A172 (cell line): ENCODE results near the gene MDM2. TPM values are rescaled to one million over a fixed set of nuclear protein-coding genes. Genes with fewer than 3 reads are reported as not detected.
"Not testable (repeated sequence)": the region's sequence is repeated elsewhere in the genome, so short reads cannot be mapped to it uniquely, and the experiment has no call there.

Experiments
- DNase-seq: peaks from one replicate; pipeline ENCODE4 v3.0.0-alpha.2; 2015; ENCODE audit warnings: low spot score
- total RNA-seq: library from RNA; depleted of rRNA; stranded (reverse); fragments of >200 nt; shearing (Covaris generic); gene quantifications from 2 replicates; pipeline ENCODE4 v1.2.3, GENCODE V29; 2014

Gene MDM2
- total RNA-seq, 1 experiment from 2014 or later = 97.5 TPM

- no peak for DNase-seq
Observed at GRCh38 chr12:68825569-68826217, 17.7 kb downstream of the MDM2 start.

DNA sequence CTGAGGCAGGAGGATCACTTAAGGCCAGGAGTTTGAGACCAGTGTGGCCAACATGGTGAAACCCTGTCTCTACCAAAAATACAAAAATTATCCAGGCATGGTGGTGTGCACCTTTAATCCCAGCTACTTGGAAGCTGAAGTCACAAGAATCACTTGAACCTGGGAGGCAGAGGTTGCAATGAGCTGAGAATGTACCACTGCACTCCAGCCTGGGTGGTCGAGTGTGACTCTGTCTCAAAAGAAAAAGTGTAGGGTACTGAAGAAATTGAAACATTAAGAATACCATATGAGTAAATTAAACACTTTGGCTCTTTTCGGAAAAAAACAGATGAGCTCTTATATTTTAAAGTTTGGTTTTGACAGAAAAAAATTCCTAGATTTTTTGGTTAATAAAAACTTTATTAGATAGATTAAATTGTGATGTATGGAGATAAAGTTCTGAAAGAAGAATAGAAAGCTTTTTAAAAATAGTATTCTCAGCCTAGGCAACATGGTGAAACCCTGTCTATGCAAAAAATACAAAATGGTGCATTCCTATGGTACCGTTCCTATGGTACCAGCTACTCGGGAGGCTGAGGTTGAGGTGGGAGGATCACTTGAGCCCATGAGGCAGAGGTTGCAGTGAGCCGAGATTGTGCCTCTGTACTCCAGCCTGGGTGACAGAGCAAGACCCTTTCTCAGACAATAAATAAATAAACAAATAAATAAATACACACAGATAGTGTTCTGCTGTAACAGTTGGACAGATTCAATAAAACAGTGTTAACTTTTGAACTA, 20.1 kb downstream of the MDM2 start:
- no peak for DNase-seq

DNA sequence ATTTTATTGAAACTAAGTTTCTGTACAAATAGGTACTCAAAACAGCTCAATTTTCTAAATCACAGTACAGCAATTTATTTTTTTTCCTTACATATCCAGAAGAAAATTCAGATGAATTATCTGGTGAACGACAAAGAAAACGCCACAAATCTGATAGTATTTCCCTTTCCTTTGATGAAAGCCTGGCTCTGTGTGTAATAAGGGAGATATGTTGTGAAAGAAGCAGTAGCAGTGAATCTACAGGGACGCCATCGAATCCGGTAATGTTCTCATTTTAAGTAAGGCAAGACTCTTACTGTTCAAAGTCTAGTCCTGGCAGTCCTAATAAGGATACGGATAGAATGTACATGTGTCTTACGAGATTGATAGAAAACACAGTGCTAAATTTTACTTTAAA, 20.7 kb downstream of the MDM2 start:
- no peak for DNase-seq

- no peak for DNase-seq
Observed at GRCh38 chr12:68831272-68831671, 23.3 kb downstream of the MDM2 start.

GRCh38 chr12:68831751-68832503, 23.9 kb downstream of the MDM2 start:
- DNase-seq = no peak

DNA sequence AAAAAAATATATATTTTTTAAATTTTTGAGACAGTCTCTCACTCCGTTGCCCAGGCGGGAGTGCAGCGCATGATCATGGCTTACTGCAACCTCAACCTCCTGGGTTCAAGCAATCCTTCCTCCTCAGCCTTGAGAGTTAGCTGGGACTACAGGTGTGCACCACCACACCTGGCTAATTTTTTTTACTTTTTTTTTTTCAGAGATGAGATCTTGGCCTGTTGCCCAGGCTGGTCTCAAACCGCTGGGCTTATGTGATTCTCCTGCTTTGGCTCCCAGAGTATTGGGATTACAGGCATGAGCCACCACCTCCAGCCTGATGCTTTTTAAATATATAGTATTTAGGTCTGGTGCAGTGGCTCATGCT, 24.5 kb downstream of the MDM2 start:
- no peak for DNase-seq

DNA sequence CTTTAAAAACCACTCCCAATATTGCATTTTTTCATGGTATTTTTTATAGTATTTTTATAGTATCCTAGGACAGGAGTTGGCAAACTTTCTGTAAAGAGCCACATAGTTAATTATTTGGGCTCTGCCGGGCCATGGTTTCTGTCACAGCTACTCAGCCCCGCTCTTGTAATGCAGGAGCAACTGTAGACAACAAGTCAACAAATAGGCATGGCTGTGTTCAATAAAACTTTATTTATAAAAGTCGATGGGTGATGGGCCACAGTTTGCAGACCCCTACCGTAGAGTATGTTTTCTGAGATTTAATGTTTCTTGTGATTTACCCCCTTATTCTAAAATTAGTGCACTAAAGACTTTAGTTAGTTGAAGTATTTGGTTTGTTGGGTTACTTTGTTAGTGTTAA, 25.5 kb downstream of the MDM2 start:
- no peak for DNase-seq

GRCh38 chr12:68835333-68835908, 27.4 kb downstream of the MDM2 start:
- DNase-seq = no peak

- DNase-seq = no peak
Observed at GRCh38 chr12:68837215-68837614, 29.2 kb downstream of the MDM2 start.

DNA sequence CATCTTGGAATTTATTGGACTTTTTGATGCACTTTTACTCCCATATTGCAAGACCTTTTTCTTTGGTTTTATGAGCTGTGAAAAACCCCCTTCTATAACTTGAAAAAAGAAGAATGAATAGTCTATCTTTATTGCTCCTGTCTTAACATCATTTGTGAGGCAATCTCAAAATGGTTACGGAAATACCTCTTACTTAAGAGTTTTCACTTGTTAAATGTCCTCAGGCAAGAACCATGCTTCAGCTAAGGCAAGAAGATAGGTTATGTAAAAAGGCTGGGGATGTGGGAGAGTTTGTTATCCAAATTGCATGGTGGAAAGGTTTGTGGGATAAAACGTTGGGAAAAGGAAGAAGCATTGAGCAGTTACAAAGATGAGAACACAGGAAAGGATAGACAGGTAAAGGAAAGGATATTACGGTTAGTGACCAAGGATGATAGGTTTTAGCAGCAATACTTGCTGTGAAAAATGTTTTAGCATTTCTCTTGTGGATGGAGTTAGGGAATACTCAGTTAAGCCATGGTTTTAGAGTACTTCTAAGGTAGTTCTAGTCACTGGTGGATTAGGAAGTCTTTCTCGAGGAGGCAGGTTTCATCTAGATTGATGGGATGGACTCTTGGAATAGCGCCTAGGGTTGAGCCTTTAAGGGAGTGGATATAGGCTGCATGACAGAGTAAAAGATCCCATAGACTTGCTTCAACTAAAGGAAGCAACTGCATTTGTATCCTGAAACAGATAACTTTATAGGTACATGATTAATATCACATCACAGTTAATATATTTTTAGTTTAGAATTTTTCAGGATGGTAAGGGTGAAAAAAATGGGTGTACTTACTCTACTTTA, 30.3 kb downstream of the MDM2 start:
- no peak for DNase-seq

GRCh38 chr12:68839183-68840147, 31.5 kb downstream of the MDM2 start:
- DNase-seq = no peak

- DNase-seq = not testable (repeated sequence)
Observed at GRCh38 chr12:68841175-68841574, 33.2 kb downstream of the MDM2 start.

GRCh38 chr12:68841717-68842116, 33.7 kb downstream of the MDM2 start:
- DNase-seq = no peak

DNA sequence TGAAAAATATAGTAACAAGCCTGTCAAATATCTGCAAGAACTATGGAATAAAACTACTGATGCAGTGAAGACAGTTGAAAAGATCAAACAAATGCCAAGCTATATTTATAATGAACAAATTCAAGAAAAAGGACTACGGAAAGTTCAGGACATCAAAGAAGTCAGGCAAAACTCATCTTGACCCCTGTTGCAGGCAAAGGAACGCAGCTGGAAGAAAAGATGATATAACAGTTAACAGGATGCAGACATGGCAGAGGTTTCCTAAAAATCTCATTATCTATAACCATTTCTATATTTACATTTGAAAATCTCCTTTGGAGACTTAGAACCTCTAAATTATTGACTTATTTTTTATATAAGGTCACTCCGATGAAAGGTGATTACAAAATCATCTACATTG, 34.1 kb downstream of the MDM2 start:
- no peak for DNase-seq

DNA sequence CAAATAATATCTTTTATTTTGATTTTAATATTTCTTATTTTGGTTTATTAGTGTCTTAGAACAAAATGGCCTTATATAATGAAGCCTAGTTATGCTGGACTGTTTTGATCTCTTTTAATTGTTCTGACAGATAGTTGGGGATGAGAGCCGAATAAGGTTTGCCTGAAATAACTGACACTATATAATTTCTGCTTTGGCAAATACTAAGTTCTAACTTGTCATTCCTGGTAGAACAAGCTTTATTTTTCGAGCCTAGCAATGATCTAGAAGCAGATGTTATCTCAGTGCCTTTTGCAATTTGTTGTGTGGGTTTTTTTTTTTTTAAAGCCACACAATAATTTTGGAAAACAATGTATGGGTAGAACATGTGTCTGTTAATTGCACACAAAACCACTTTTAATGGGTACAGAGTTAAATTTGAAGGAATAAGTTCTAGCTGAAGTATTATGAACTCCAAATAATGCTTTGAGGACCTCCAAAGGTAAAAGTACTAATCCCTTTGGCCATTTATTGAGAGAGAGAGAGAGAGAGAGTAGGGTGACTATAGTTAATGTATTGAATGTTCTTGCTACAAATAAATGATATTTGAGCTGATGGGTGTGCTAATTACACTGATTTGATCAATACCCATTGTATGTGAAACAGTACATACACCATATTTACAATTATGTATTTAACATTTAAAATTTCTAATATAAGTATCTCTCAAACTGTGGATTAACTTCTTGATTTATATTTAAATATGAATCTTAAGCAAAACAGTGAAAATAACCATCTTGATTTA, 35.0 kb downstream of the MDM2 start:
- DNase-seq = no peak

DNA sequence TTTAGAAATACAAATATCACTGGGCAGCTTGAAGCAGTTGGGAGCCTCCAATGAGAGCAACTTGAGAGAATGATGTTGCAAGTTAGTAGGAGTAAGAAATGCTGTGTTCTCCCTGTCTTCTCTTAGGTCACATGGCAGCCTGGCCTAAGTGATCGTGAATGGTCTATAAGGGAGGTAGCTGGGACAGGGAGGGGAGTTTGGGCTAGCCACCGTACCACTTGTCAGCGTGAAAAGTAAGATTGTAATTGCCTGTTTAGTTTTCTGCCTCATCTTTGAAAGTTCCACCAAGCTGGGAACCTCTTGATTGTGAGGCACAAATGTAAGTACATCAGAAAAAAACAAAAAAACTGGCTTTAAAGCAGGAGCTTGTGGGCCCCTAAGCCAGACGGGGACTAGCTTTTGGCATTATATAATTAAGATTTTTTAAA, 36.4 kb downstream of the MDM2 start:
- DNase-seq = no peak

DNA sequence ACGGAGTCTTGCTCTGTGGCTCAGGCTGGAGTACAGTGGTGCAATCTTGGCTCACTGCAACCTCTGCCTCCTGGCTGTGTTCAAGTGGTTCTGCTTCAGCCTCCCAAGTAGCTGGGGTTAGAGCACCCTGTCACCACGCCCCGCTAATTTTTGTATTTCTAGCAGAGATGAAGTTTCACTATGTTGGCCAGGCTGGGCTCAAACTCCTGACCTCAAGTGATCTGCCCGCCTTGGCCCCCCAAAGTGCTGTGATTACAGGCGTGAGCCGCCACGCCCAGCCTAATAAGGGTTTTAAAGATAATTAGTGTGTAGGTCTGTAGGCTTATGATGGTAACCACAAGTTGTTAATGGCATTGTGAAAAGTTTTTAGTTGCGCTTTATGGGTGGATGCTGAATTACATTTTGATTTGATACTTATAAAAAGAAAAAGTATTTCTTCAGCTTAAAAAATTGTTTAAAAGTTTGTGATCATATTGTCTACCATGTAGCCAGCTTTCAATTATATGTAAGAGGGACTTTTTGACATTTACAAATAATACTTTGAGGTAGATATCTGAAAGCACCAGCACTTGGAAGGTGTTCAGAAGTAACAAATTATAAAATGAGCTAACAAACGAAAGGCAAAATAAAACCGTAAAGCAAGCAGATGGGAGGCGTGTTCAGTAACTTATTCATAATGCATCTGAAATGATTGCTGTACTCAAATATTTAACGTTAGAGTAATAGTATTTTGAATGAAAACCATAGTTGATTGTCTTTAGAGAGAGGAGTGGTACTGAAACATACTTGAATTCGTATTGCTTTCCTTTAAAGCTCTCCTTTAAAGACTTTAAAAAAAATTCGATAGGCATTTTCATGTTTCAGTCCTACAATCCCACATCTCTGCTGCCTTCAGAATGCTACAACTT, 37.1 kb downstream of the MDM2 start:
- DNase-seq = no peak

DNA sequence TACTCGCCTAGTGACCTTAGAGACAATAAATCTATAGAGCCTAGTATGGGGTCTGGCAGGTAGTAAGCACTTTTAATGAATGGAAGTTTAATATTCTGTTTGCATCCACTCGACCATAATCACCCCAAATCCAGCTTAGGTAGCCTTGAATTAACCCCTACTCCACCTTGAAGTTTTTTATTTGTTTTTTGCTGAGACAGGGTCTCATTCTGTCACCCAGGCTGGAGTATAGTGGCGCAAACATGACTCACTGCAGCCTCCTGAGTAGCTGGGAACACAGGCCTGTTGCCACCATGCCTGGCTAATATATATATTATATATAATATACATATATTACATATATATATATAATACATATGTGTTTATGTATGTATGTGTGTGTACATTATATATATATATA, 38.8 kb downstream of the MDM2 start:
- DNase-seq = no peak
